GM19193 (cell line): Measurements from ENCODE around the gene FPGS.

Experiments
- POLR2A ChIP-seq: IDR thresholded peaks from 4 replicates; pipeline ENCODE4 v1.6.1; 2011; ENCODE audit not compliant: insufficient read depth, insufficient read length; ENCODE audit errors: extremely low read depth

The FPGS gene

GRCh38 chr9:127794001-127794791 is 8.5 kb upstream of the FPGS start:
- TF ChIP-seq POLR2A, result peak; percentile 33

DNA sequence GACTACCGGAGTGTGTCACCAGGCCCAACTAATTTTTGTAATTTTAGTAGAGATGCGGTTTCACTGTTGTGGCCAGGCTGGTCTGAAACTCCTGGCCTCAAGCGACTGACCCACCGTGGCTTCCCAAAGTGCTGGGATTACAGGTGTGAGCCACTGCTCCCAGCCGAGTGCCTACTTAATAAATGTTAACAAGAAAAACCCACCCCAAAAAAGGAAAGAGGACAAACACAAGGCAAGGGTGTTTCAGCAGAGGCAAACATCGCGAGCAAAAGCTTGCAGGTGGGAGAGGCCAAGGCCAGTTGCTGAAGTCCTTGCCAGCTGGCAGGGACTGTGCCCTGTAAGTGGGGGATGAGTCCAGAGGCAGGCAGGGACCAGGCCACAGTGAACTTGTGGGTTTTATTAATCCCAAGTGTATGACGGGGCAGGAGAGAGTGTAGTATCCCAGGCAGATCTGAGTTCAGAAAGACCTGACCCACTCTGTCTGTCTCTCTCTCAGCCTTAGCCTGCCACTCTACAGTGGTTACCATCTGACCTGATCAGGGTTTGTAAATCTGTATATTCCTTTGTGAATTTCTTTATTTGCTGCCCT is 6.4 kb upstream of the FPGS start:
- TF ChIP-seq POLR2A, result no peak

GRCh38 chr9:127796852-127797370 is 5.8 kb upstream of the FPGS start:
- no peak for TF ChIP-seq POLR2A

GRCh38 chr9:127801955-127802575 is 617 bp upstream of the FPGS start:
- no peak for TF ChIP-seq POLR2A

DNA sequence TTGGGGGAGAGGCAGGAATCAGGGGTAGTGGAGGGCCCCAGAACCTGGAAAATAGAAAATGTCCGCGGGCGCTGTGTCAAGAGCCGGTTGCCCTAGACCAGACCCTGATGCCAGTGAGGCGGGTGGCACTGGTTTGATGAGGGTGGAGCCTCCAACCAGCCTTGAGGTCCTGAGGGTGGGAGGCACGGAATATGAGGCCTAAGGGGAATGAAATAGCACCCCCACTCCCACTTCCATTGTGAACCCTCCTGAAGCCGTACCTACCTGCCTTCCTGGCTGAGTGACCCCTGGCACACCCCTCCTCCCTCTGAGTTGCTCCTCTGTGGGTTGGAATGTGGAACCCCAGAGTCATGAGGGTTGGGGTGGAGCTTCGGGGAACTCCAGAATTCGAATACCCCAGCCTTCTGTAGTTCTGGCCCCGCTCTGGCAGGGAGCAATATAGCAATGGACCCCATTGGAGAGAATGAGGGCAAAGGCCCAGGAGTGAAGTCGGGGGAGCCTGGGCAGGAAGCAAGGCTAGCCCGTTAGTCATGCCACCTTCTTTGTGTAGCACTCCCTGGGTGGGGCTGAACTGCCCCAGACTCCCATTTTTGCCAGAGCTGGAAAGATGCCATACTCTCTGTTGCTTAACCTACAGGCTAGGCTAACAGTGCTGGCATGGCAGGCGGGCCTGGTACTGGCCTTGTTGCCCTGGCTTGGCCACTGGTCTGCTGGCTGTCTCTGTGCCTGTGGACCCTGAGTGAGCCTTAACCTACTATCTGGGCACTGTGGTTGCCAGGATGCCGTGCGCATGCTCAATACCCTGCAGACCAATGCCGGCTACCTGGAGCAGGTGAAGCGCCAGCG is 1.0 kb downstream of the FPGS start:
- TF ChIP-seq POLR2A, result no peak

GRCh38 chr9:127805620-127806019 is 2.9 kb downstream of the FPGS start:
- TF ChIP-seq POLR2A, result no peak

GRCh38 chr9:127806871-127807270 is 4.2 kb downstream of the FPGS start:
- no peak for TF ChIP-seq POLR2A

GRCh38 chr9:127808347-127809001 is 5.8 kb downstream of the FPGS start:
- no peak for TF ChIP-seq POLR2A

DNA sequence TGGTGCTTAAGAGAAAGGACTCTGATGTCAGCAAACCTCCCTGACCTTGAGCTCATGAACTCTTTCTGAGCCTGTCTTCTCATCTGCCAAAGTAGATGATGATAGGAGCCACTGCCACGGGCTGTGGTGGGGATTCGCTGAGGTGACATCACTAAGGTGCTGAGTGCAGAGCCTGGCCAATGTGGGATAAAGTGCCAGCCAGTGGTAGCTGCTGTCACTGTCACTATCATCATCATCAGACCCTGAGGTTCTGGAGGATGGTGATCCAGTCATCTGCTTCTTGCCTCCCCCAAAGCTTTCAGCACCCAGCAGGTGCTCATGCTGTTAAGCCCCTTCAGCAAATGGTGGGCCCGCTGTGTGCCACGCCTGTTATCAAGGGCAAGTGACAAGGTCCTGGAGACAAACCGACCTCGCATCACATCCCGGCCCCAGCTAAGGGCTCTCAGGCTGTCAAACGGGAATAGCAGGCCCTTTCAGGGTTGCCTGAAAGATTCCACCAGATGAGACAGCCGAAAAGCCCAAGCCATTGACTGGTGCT is 6.4 kb downstream of the FPGS start:
- no peak for TF ChIP-seq POLR2A

- no peak for TF ChIP-seq POLR2A
Observed at GRCh38 chr9:127809540-127810377, 7.1 kb downstream of the FPGS start.

GRCh38 chr9:127810378-127811187 is 7.9 kb downstream of the FPGS start:
- no peak for TF ChIP-seq POLR2A

DNA sequence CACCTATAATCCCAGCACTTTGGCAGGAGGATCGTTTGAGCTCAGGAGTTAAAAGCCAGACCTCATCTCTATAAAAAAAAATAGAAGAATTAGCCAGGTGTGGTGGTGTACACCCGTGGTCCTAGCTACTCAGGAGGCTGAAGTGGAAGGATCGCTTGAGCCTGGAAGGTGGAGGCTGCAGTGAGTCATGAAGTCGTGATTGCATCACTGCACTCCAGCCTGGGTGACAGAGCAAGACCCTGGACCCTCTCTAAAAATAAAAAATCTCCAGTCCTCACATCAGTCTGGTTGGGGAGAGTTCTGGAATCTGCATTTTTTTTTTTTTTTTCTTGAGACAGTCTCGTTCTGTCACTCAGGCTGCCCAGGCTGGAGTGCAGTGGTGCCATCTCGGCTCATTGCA is 9.3 kb downstream of the FPGS start:
- no peak for TF ChIP-seq POLR2A
